Testis (tissue), 2 donors: Measurements from ENCODE around the gene YIPF4.

ENCODE experiments used
- CTCF ChIP-seq, 3 experiments: fragments of 450-650 bp in 2 of 3; fragments of 200-600 bp in 1 of 3; sonication (generic) in 1 of 3; IDR thresholded peaks; one replicate each; pipeline ENCODE4 v1.5.1; 2016 to 2019; ENCODE audit warnings: antibody characterized with exemption in 3 of 3, mild to moderate bottlenecking in 2 of 3, moderate library complexity in 1 of 3
- POLR2A ChIP-seq: fragments of 450-650 bp; IDR thresholded peaks from one replicate; pipeline ENCODE4 v1.6.1; 2017; ENCODE audit warnings: antibody characterized with exemption, mild to moderate bottlenecking, moderate library complexity

DNA sequence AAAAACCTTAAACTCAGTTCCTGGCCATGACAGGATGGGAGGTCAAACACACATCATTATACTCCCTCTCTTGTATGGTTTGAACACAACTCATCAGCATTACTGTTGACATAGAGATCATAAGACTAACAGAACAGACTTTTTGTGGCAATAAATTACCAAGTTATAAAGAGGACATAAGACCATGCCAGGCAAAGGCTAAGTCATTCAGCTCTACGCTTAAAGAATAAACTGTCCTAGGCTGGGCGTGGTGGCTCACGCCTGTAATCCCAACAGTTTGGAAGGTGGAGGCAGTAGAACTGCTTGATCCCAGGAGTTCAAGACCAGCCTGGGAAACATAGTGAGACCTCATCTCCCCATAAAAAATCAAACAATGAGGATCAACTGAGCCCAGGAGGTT is 29.4 kb upstream of the YIPF4 start:
- TF ChIP-seq CTCF (IDR thresholded peaks at IDR 0.05) (no peak), POLR2A (no peak)
